SH-SY5Y (cell line): Measurements from ENCODE around the gene IFNAR2.

ENCODE experiments used
- GATA2 ChIP-seq: IDR thresholded peaks from 2 replicates; pipeline ENCODE4 v1.6.1; 2011; ENCODE audit warnings: mild to moderate bottlenecking, low read depth, low read length
- GATA3 ChIP-seq: IDR thresholded peaks from 2 replicates; pipeline ENCODE4 v1.6.1; 2011; ENCODE audit warnings: low read depth, mild to moderate bottlenecking, low read length, moderate library complexity

Gene IFNAR2

DNA sequence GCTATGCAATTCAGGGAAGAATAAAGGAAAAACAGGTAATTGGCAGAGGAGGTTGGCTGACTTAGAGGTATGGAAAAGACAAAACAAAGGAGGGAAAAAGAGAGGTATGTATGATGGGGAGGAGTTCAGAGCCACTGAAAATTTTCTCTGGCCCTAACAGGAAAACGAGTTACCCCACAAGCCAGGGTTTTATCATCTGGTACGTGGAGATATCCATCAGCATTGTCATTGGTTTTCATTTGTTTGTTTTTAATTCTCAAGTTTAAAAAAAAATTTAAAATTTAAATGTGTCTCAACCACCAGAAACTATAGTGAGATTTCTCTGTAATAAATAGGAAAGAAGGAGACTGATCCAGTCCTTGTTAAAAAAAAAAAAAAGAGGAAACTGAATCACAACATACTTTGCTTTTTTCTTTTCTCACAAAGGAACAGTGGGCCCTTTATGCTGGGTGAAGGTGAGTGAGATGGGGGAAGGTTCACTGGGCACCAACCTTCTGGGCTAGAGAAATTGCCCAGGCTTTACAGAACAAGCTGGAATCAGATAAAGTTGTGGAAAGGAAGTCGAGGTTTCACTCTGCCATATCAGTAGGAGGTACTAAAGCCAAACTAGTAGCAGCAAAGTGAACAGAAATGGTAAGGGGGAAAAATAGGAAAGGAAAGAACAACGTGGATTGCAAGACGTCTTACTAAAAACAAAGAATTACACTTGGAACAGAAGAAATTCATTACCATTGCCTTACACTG is 2.7 kb downstream of the IFNAR2 start:
- TF ChIP-seq GATA3 = no peak
- no peak for TF ChIP-seq GATA2

DNA sequence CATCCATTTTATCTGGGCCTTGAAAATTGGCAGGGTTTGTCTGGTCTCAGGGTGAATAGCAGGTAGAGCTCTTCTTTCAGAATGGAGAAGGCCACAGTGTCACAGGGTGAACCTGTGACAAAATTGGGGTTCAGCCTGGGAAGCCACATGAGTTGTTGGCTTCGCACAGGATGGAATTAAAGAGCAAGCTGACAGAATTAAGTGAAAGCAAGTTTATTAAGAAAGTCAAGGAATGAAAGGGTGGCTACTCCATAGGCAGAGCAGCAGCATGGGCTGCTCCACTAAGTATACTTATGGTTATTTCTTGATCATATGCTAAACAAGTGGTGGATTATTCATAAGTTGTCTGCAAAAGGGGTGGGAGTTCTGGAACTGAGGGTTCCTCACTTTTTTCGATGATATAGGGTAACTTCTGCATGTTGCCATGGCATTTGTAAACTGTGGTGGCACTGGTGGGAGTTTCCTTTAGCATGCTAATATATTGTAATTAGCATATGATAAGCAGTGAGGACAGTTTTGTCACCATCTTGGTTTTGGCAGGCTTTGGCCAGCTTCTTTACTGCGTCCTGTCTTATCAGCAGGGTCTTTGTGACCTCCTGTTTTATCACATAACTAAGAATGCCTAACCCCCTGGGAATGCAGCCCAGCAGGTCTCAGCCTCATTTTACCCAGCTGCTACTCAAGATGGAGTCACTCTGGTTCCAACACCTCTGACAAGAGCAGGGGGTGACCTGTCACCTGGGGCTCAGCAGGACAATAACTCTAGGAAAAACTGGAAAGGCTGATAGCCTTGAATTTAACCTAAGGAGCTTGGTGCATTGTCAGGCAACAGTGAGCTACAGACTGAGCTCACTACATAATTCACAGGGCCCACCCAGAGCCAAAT is 5.1 kb downstream of the IFNAR2 start:
- no peak for TF ChIP-seq GATA3
- TF ChIP-seq GATA2 = no peak

DNA sequence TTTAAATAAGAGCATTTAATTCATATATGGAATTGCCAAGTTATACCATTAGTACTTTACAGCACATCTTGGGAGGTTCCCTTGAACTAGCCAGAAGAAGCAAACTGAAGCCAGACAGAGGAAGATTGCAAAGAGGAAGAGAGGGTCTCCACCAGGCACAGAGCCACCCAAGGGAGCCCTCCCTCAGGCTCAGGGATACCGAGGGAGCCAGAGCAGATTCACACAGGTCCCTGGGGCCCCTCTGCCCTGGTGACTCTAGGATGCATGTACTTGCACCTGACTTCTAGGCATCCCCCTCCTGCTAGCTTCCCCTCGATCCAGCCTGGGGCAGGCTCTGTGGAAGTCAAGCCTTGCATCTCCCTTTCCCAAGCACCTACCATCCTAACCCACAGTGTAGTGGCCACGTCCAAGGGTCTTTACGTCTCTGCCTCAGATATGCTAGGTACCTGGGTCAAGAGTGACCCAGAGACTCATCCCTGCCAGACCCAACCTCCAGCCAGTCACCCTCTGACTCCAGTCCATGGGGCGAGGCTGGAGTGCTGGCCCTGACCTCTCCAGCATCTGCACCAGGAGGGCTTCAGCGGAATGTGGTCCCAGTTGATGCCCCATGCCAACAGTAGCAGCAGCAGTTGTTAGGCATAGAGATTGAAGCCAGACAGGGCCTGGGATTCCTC is 6.4 kb downstream of the IFNAR2 start:
- TF ChIP-seq GATA2 = no peak
- TF ChIP-seq GATA3 = no peak

DNA sequence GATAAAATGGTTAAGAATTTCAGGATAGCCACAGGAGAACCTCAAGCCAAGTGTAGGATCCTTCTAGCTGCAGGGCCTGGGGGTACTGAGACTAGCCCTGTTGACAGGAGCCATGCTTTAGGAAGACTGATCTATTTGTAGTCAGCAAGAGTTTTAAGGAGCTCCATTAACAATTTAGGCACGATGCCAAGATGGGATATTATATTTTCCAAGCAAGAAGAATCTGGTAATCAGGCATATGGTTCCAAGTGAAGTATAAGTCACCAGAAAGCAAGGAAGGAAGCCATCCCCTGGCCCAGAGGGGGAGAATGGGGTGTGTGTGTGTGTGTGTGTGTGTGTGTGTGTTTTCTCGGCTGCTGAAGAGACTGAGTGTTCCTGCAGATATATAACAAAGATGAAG is 7.0 kb downstream of the IFNAR2 start:
- TF ChIP-seq GATA3 = no peak
- TF ChIP-seq GATA2 = no peak

DNA sequence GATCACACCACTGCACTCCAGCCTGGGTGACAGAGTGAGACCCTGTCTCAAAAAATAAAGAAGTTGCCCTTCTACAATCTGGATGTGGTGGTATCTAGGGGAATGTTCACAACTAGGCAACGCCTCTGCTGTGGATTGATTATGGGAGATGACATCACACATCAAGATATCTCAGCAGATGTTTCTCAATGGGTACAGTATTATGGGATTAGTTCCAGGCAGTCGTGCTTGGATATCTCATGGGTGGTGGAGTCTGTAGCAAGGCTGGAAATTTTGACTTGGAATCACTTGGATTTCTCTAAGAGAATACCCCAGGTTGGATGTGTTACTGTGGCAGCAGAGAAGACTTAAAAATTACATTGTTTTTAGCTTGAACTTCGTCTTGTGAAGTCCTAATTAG is 7.7 kb downstream of the IFNAR2 start:
- TF ChIP-seq GATA3 (no peak), GATA2 (no peak)

DNA sequence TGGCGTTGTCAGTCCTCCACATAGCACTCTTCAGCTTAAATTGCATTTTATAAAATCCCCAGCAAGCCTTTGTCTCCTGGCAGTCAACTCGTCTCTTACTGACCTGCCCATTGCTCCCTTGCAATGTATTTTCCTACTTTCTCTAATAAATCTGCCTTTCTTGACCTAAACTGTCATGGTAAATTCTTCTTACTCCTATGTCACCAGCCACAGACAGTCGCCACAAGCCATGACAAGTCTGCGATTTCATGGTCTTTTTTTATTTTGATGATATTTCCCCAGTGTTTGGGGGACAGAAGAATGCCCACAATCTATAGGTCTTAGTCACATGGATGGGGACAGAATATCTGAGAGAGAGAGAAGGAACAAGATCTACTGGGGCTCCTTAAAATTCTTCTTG is 8.4 kb downstream of the IFNAR2 start:
- TF ChIP-seq GATA3 (no peak), GATA2 (no peak)

DNA sequence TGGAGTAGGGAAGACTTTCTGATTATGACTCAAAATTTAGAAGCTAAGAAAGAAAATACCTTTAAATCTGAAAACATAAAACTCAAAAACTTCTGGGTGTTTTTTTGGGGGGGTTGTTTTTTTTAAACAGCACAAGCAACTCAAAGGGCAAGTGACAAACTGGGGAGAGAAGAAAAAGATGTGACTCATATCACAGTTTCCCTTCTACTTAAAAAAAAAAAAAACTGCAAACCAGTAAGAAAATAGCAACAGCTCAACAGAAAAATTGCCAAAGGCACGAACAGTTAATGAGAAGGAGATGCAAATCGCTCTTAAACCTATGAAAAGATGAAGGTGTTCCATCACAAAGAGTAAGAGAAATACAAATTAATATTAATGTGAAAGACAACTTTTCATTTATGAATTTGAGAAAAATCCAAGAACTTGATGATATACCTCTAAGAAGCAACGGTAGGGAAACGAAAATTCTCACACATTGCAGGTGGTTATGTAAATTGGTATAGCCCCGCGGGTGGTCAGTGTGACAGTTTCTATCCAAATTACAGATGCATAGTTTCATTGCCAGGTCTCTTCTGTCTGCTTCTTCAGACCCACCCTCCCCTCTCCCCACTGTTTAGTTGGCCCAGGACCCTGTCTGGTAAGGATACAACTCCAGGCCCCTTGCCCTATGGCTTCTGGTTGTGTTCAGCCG is 9.0 kb downstream of the IFNAR2 start:
- TF ChIP-seq GATA3 (no peak), GATA2 (no peak)

DNA sequence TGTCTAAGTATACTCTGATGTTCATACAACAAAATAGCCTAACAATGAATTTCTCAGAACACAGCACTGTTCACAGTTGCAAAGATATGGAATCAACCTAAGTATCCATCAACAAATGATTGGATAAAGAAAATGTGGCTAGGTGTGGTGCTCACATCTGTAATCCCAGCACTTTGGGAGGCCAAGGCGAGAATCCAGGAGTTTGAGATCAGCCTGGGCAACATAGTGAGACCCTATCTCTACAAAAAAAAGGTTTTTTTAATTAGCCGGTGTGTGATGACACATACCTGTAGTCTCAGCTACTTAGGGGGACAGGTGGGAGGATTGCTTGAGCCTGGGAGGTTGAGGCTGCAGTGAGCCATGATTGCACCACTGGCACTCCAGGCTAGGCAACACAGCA is 10.7 kb downstream of the IFNAR2 start:
- TF ChIP-seq GATA2 = no peak
- no peak for TF ChIP-seq GATA3

DNA sequence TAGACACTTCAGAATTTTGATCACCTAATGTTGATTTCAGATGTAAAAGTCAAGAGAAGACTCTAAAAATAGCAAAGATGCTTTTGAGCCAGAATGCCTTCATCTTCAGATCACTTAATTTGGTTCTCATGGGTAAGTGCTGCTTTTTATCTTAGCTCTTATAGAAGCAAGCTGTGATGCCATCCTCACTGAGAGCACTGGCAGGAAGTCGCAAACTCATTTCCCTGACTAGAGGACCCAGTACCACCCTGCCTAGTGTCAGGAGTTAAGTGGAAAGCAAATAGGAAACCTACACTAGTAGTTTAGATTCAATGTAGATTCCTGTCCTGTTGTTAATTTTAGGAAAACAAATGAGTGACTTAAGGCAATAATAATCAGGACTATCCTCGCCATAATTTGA is 12.1 kb downstream of the IFNAR2 start:
- TF ChIP-seq GATA3 (no peak), GATA2 (no peak)

DNA sequence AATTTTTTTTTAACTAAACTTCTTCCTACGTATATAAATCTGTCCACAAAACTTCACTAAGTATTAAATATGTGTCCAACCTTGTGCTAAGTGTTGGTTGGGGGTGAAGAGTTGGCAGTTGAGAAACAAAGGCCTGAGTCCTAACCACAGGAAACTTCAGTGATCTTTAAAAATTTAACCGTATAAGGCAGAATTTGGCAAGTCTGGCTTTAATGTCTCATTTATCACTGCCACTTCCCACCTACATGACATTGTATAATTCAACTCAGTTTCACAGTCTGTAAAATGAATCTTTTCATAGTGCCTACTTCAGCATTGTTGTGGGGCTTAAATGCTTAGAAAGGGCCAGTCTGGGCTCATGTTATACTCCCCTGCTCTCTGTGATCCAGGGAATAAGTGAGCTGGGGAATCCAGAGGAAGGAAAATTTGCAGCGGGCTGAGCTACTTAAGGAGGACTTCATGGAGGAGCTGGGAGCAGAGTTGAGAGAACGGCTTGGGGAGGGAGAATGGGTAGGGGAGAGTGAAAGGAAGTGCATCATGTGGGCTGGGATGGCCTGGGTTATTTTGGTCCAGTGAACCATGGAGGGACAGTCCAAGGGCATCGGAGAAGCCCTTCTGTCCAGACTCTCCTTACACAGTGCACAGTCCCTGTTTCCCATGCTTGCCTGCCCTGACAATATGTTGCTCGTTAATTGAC is 14.5 kb downstream of the IFNAR2 start:
- TF ChIP-seq GATA2 (no peak), GATA3 (no peak)

DNA sequence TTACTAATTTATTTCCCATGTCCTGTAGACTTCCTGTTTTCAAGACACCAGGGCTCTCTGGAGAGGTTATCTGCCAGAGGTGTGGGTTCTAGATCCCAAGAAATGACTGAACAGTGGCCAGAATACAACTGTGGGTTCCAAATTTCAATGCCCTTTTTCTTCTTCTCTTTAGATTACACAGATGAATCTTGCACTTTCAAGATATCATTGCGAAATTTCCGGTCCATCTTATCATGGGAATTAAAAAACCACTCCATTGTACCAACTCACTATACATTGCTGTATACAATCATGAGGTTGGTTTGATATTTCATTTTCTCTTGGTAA is 15.0 kb downstream of the IFNAR2 start:
- TF ChIP-seq GATA2 = no peak
- no peak for TF ChIP-seq GATA3

DNA sequence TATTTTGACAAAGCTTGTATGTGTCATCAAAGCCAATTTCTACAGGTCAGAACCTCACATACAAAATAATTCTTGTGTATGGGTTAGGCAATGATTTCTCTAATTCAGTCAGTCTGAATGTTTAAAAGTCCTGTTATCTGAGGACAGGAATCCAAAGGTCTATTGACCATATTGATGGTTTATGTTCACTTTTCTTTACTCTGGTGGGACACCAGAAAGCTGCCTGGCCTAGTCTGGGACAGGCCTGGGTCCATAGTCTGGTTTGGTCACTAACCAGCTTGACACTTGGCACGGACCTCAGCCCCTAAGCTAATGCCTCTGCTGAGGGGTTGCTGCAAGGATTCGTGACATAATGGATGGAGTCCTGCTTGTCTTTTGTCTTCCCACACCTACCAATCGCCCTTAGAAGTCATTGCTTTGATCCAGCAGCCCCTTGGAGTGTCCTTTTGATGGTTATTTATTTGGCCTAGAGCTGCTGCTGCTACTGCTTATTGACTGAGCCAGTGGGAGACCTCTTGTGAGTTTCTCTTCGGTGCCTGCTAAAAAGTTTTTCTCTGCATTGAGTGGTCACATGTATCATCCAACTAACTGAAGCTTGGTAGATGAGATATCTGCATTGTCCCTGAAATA is 15.7 kb downstream of the IFNAR2 start:
- TF ChIP-seq GATA2 (no peak), GATA3 (no peak)

DNA sequence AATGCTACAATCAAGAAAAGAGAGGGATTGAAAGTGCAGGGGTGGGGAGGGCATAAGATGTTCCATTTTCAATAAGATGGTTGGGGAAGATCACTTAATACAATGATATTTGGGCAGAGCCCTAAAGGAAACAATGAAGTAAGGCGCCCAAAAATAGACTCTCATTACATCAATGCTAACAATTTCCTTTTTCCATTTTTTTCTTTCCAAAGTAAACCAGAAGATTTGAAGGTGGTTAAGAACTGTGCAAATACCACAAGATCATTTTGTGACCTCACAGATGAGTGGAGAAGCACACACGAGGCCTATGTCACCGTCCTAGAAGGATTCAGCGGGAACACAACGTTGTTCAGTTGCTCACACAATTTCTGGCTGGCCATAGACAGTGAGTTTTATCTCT is 16.8 kb downstream of the IFNAR2 start:
- no peak for TF ChIP-seq GATA3
- no peak for TF ChIP-seq GATA2

DNA sequence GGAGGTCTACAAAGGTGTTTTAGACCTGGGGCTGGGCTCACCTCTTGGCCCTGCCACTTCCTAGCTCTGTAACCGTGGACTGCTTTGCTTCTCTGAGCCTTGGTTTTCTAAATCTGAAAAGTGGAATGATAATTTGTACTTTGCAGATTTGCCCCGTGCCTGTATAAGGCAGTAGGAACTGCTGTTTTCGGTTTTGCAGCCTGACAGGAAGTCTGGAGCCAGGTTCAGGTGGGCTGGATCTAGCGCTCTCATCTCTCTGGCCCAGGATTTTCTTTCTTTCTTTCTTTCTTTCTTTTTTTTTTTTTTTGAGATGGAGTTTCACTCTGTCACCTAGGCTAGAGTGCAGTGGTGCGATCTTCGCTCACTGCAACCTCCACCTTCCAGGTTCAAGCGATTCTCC is 17.2 kb downstream of the IFNAR2 start:
- TF ChIP-seq GATA3 = no peak
- TF ChIP-seq GATA2 = no peak
